Measurements from ENCODE around the gene ZNF367. TPM values are rescaled to one million over a fixed set of nuclear protein-coding genes. Genes with fewer than 3 reads are reported as not detected.

The ZNF367 gene
- total and polyA plus RNA-seq, 5 donors from 2014 or later, result 1.1 to 8.8 (median 1.5) TPM

Other genes with a start within 250 kb of the ZNF367 start
- 1.5 TPM for gene HSD17B3, start 116.2 kb downstream of the ZNF367 start, total RNA-seq
- gene HSD17B3, start 116.2 kb downstream of the ZNF367 start, polyA plus RNA-seq, result not detected
- 36.0 TPM for gene SLC35D2, start 34.7 kb downstream of the ZNF367 start, total RNA-seq
- 10 to 100 TPM; 22.5 to 41.8 (median 37.3) TPM for gene SLC35D2, start 34.7 kb downstream of the ZNF367 start, polyA plus RNA-seq
- gene HABP4, start 31.8 kb upstream of the ZNF367 start, total RNA-seq, result 21.5 TPM
- gene HABP4, start 31.8 kb upstream of the ZNF367 start, polyA plus RNA-seq, result 10 to 100 TPM; 19.8 to 25.5 (median 21.0) TPM
- 7.1 TPM for gene CDC14B, start 201.5 kb upstream of the ZNF367 start, total RNA-seq
- 10 to 100 TPM in 2 of 4 donors, 1 to 10 TPM in 2; 7.4 to 17.7 (median 10.1) TPM for gene CDC14B, start 201.5 kb upstream of the ZNF367 start, polyA plus RNA-seq
- gene PRXL2C, start 236.9 kb upstream of the ZNF367 start, total RNA-seq, result 20.9 TPM
- gene PRXL2C, start 236.9 kb upstream of the ZNF367 start, polyA plus RNA-seq, result 10 to 100 TPM in 1 of 4 donors, 1 to 10 TPM in 3; 7.5 to 11.1 (median 9.6) TPM

Data from CD4-positive, CD25-positive, alpha-beta regulatory T cell (primary cell).